HepG2 (cell line): ENCODE data around the gene ADGRF5. TPM values are rescaled to one million over a fixed set of nuclear protein-coding genes. Genes with fewer than 3 reads are reported as not detected.

Experiments
- polyA plus RNA-seq, 8 experiments: library from polyadenylated mRNA; depleted of rRNA in 3 of 8; stranded (reverse) in 7 of 8; unstranded in 1 of 8; fragments of >200 nt; fragmentation: Illumina TruSeq in 4 of 8; extraction: Trizol in 4 of 8; gene quantifications; 2 replicates each; pipeline versions ENCODE4 v1.2.1 to v1.2.3, GENCODE V29; 2011 to 2016; ENCODE audit warnings: low read depth in 4 of 8, missing spikeins in 1 of 8, mixed read lengths in 1 of 8; ENCODE audit not compliant: insufficient read depth in 1 of 8
- total RNA-seq, 5 experiments: library from RNA; depleted of rRNA; stranded (reverse); fragments of >200 nt; fragmentation: Illumina TruSeq; extraction: Trizol; gene quantifications; 2 replicates each; pipeline ENCODE4 v1.2.3, GENCODE V29; 2016; ENCODE audit warnings: low read depth in 1 of 5

ADGRF5 gene
- total and polyA plus RNA-seq, 2 of the 13 experiments (the other 11 are each of a cell fraction or from before 2014, with no cell fraction given): not detected

Other genes with a start within 250 kb of the ADGRF5 start
- gene TDRD6, start 234.1 kb downstream of the ADGRF5 start, total RNA-seq (2016; rRNA removed; fragmentation: Illumina TruSeq; extraction: Trizol): not detected in 2 replicates
- gene TDRD6, start 234.1 kb downstream of the ADGRF5 start, polyA plus RNA-seq (2011; rRNA removed): 0.01 TPM in 1 of 2 replicates, not detected in the other
- gene PLA2G7, start 186.6 kb downstream of the ADGRF5 start, total RNA-seq (2016; rRNA removed; fragmentation: Illumina TruSeq; extraction: Trizol): not detected in 2 replicates
- gene PLA2G7, start 186.6 kb downstream of the ADGRF5 start, polyA plus RNA-seq (2011; rRNA removed): not detected in 2 replicates
- not detected in 2 replicates for gene ANKRD66, start 175.0 kb downstream of the ADGRF5 start, total RNA-seq (2016; rRNA removed; fragmentation: Illumina TruSeq; extraction: Trizol)
- not detected in 2 replicates for gene ANKRD66, start 175.0 kb downstream of the ADGRF5 start, polyA plus RNA-seq (2011; rRNA removed)
- 0.10 and 0.24 TPM in 2 replicates for gene MEP1A, start 128.5 kb downstream of the ADGRF5 start, total RNA-seq (2016; rRNA removed; fragmentation: Illumina TruSeq; extraction: Trizol)
- gene MEP1A, start 128.5 kb downstream of the ADGRF5 start, polyA plus RNA-seq (2011; rRNA removed): 0.83 and 3.0 TPM in 2 replicates
- not detected in 2 replicates for gene ADGRF1, start 120.4 kb upstream of the ADGRF5 start, total RNA-seq (2016; rRNA removed; fragmentation: Illumina TruSeq; extraction: Trizol)
- not detected in 2 replicates for gene ADGRF1, start 120.4 kb upstream of the ADGRF5 start, polyA plus RNA-seq (2011; rRNA removed)